HepG2 (cell line): ENCODE results near the gene NFKBIA. TPM values are rescaled to one million over a fixed set of nuclear protein-coding genes. Genes with fewer than 3 reads are reported as not detected.
A peak's percentile ranks its signal among the peaks of the same experiment; 100 is the strongest.

Source experiments
- AKAP8 ChIP-seq: sonication (generic); formaldehyde crosslinking; IDR thresholded peaks from 2 replicates; pipeline ENCODE4 v1.5.1; 2020; ENCODE audit warnings: mild to moderate bottlenecking, missing genetic modification reagents
- CENPX ChIP-seq: sonication (generic); formaldehyde crosslinking; IDR thresholded peaks from 2 replicates; pipeline ENCODE4 v1.9.0; 2021; ENCODE audit warnings: mild to moderate bottlenecking, missing genetic modification reagents, moderate library complexity
- FOXA3 ChIP-seq: IDR thresholded peaks from 2 replicates; pipeline ENCODE4 v1.6.1; 2016; ENCODE audit warnings: missing genetic modification reagents, missing compliant biosample characterization
- PITX1 ChIP-seq: sonication (generic); formaldehyde crosslinking; IDR thresholded peaks from 2 replicates; pipeline ENCODE4 v1.5.1; 2020; ENCODE audit warnings: mild to moderate bottlenecking, missing genetic modification reagents
- ZNF564 ChIP-seq: sonication (generic); formaldehyde crosslinking; IDR thresholded peaks from 2 replicates; pipeline ENCODE4 v1.8.1; 2023; ENCODE audit warnings: mild to moderate bottlenecking, missing genetic modification reagents
- ZNF616 ChIP-seq: sonication (generic); formaldehyde crosslinking; IDR thresholded peaks from 2 replicates; pipeline ENCODE4 v1.5.0; 2020; ENCODE audit warnings: low read depth, mild to moderate bottlenecking, missing genetic modification reagents
- polyA plus RNA-seq, 8 experiments: library from polyadenylated mRNA; depleted of rRNA in 3 of 8; stranded (reverse) in 7 of 8; unstranded in 1 of 8; fragments of >200 nt; fragmentation: Illumina TruSeq in 4 of 8; extraction: Trizol in 4 of 8; gene quantifications; 2 replicates each; pipeline versions ENCODE4 v1.2.1 to v1.2.3, GENCODE V29; 2011 to 2016; ENCODE audit warnings: low read depth in 4 of 8, missing spikeins in 1 of 8, mixed read lengths in 1 of 8; ENCODE audit not compliant: insufficient read depth in 1 of 8
- total RNA-seq, 5 experiments: library from RNA; depleted of rRNA; stranded (reverse); fragments of >200 nt; fragmentation: Illumina TruSeq; extraction: Trizol; gene quantifications; 2 replicates each; pipeline ENCODE4 v1.2.3, GENCODE V29; 2016; ENCODE audit warnings: low read depth in 1 of 5
- TF ChIP-seq, protein P1 (sequence below): IDR thresholded peaks from 2 replicates; pipeline ENCODE4 v1.6.1; 2016; ENCODE audit warnings: missing compliant biosample characterization, missing genetic modification reagents, borderline replicate concordance
- TF ChIP-seq, protein P2 (sequence below): sonication (generic); formaldehyde crosslinking; IDR thresholded peaks from 2 replicates; pipeline ENCODE4 v1.4.0; 2020; ENCODE audit warnings: mild to moderate bottlenecking, missing genetic modification reagents
- TF ChIP-seq, protein P3 (sequence below): sonication (generic); formaldehyde crosslinking; IDR thresholded peaks from 2 replicates; pipeline ENCODE4 v1.5.0; 2020; ENCODE audit warnings: mild to moderate bottlenecking, missing genetic modification reagents, borderline replicate concordance
- TF ChIP-seq, protein P4 (sequence below): sonication (generic); formaldehyde crosslinking; IDR thresholded peaks from 2 replicates; pipeline ENCODE4 v1.5.0; 2020; ENCODE audit warnings: mild to moderate bottlenecking, low read depth, missing genetic modification reagents, borderline replicate concordance
- TF ChIP-seq, protein P5 (sequence below): sonication (generic); formaldehyde crosslinking; IDR thresholded peaks from 2 replicates; pipeline ENCODE4 v1.5.0; 2020; ENCODE audit warnings: mild to moderate bottlenecking, missing genetic modification reagents, moderate library complexity
- TF ChIP-seq, protein P6 (sequence below): sonication (generic); formaldehyde crosslinking; IDR thresholded peaks from 2 replicates; pipeline ENCODE4 v1.5.0; 2020; ENCODE audit warnings: missing genetic modification reagents, mild to moderate bottlenecking, borderline replicate concordance
- TF ChIP-seq, protein P7 (sequence below): sonication (generic); formaldehyde crosslinking; IDR thresholded peaks from 2 replicates; pipeline ENCODE4 v1.8.1; 2023; ENCODE audit warnings: mild to moderate bottlenecking, inconsistent platforms, moderate library complexity, missing genetic modification reagents, borderline replicate concordance

Gene NFKBIA
- total and polyA plus RNA-seq, 2 of the 13 experiments (the other 11 are each of a cell fraction or from before 2014, with no cell fraction given): 197 to 319 TPM

DNA sequence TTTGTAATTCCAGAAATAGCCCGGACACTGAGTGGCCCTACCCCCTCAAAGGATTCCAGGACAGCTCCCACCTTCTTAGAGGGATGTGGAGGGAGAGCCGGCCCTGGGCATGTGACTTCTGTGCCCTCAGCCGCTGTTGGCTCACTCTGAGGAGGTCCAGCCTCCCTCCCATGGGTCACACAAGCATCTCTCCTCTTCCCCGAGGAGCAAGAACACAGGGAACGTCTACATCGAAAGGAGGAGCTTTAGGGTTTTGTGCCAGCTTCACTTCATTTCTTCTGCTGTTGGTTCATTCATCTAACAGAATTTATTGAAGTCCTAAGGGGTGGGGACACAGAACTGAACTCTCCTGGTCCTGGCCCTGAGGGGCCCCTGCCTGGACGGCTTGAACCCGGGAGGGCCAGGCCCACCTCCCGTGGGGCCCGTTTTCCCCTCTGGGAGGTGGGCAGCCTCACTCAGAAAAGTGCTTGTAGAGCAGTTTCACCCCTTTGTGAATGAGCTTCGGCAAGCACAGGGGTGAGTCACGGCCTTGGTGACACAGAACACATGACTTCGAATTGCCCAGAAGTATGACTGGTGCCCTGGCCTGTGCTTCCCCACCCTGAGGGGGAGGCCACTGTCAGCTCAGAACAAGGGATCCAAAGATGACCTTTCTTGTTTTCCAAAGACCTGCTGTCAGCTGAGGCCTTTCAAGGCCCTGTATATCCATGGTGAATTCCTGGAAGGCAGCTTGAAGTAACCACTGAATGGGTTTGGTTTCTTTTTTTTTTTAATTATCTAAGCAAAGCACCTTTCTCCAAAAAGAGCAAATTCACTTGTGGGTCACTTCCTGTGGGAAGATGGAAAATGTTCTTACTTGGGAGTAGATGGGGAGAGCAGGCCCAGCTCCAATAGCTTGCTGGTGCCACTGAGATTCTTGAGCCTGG is 39.2 kb downstream of the NFKBIA start (continued):
- TF ChIP-seq, protein P1, sequence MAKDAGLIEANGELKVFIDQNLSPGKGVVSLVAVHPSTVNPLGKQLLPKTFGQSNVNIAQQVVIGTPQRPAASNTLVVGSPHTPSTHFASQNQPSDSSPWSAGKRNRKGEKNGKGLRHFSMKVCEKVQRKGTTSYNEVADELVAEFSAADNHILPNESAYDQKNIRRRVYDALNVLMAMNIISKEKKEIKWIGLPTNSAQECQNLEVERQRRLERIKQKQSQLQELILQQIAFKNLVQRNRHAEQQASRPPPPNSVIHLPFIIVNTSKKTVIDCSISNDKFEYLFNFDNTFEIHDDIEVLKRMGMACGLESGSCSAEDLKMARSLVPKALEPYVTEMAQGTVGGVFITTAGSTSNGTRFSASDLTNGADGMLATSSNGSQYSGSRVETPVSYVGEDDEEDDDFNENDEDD (CRISPR knock-in tag): peak; percentile 95
- TF ChIP-seq, protein P2, sequence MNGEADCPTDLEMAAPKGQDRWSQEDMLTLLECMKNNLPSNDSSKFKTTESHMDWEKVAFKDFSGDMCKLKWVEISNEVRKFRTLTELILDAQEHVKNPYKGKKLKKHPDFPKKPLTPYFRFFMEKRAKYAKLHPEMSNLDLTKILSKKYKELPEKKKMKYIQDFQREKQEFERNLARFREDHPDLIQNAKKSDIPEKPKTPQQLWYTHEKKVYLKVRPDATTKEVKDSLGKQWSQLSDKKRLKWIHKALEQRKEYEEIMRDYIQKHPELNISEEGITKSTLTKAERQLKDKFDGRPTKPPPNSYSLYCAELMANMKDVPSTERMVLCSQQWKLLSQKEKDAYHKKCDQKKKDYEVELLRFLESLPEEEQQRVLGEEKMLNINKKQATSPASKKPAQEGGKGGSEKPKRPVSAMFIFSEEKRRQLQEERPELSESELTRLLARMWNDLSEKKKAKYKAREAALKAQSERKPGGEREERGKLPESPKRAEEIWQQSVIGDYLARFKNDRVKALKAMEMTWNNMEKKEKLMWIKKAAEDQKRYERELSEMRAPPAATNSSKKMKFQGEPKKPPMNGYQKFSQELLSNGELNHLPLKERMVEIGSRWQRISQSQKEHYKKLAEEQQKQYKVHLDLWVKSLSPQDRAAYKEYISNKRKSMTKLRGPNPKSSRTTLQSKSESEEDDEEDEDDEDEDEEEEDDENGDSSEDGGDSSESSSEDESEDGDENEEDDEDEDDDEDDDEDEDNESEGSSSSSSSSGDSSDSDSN: 0 out of 2 replicates have a peak, but pooled peaks have one; percentile 34
- TF ChIP-seq, protein P3, sequence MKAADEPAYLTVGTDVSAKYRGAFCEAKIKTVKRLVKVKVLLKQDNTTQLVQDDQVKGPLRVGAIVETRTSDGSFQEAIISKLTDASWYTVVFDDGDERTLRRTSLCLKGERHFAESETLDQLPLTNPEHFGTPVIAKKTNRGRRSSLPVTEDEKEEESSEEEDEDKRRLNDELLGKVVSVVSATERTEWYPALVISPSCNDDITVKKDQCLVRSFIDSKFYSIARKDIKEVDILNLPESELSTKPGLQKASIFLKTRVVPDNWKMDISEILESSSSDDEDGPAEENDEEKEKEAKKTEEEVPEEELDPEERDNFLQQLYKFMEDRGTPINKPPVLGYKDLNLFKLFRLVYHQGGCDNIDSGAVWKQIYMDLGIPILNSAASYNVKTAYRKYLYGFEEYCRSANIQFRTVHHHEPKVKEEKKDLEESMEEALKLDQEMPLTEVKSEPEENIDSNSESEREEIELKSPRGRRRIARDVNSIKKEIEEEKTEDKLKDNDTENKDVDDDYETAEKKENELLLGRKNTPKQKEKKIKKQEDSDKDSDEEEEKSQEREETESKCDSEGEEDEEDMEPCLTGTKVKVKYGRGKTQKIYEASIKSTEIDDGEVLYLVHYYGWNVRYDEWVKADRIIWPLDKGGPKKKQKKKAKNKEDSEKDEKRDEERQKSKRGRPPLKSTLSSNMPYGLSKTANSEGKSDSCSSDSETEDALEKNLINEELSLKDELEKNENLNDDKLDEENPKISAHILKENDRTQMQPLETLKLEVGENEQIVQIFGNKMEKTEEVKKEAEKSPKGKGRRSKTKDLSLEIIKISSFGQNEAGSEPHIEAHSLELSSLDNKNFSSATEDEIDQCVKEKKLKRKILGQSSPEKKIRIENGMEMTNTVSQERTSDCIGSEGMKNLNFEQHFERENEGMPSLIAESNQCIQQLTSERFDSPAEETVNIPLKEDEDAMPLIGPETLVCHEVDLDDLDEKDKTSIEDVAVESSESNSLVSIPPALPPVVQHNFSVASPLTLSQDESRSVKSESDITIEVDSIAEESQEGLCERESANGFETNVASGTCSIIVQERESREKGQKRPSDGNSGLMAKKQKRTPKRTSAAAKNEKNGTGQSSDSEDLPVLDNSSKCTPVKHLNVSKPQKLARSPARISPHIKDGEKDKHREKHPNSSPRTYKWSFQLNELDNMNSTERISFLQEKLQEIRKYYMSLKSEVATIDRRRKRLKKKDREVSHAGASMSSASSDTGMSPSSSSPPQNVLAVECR (CRISPR knock-in tag): peak; percentile 63; the same call in 1 of the 2 replicates
- TF ChIP-seq CENPX (CRISPR knock-in tag) (no peak), FOXA3 (peak; percentile 82), ZNF564 (CRISPR knock-in tag) (no peak), ZNF616 (CRISPR knock-in tag) (peak; percentile 85; the same call in 1 of the 2 replicates), PITX1 (CRISPR knock-in tag) (peak; percentile 87; the same call in 1 of the 2 replicates), AKAP8 (CRISPR knock-in tag) (no peak)
- TF ChIP-seq, protein P4, sequence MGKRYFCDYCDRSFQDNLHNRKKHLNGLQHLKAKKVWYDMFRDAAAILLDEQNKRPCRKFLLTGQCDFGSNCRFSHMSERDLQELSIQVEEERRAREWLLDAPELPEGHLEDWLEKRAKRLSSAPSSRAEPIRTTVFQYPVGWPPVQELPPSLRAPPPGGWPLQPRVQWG (CRISPR knock-in tag): no peak
- TF ChIP-seq, protein P5, sequence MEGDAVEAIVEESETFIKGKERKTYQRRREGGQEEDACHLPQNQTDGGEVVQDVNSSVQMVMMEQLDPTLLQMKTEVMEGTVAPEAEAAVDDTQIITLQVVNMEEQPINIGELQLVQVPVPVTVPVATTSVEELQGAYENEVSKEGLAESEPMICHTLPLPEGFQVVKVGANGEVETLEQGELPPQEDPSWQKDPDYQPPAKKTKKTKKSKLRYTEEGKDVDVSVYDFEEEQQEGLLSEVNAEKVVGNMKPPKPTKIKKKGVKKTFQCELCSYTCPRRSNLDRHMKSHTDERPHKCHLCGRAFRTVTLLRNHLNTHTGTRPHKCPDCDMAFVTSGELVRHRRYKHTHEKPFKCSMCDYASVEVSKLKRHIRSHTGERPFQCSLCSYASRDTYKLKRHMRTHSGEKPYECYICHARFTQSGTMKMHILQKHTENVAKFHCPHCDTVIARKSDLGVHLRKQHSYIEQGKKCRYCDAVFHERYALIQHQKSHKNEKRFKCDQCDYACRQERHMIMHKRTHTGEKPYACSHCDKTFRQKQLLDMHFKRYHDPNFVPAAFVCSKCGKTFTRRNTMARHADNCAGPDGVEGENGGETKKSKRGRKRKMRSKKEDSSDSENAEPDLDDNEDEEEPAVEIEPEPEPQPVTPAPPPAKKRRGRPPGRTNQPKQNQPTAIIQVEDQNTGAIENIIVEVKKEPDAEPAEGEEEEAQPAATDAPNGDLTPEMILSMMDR (CRISPR knock-in tag): no peak; the same call in 1 of the 2 replicates
- TF ChIP-seq, protein P6, sequence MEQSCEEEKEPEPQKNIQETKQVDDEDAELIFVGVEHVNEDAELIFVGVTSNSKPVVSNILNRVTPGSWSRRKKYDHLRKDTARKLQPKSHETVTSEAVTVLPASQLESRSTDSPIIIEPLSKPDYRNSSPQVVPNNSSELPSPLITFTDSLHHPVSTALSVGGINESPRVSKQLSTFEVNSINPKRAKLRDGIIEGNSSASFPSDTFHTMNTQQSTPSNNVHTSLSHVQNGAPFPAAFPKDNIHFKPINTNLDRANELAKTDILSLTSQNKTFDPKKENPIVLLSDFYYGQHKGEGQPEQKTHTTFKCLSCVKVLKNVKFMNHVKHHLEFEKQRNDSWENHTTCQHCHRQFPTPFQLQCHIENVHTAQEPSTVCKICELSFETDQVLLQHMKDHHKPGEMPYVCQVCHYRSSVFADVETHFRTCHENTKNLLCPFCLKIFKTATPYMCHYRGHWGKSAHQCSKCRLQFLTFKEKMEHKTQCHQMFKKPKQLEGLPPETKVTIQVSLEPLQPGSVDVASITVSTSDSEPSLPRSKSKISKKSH (CRISPR knock-in tag): peak; percentile 65; the same call in 1 of the 2 replicates
- TF ChIP-seq, protein P7, sequence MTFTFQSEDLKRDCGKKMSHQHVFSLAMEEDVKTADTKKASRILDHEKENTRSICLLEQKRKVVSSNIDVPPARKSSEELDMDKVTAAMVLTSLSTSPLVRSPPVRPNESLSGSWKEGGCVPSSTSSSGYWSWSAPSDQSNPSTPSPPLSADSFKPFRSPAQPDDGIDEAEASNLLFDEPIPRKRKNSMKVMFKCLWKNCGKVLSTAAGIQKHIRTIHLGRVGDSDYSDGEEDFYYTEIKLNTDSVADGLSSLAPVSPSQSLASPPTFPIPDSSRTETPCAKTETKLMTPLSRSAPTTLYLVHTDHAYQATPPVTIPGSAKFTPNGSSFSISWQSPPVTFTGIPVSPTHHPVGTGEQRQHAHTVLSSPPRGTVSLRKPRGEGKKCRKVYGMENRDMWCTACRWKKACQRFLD (CRISPR knock-in tag): no peak; the same call in 1 of the 2 replicates
